ENCODE data around the gene DRC7. TPM values are rescaled to one million over a fixed set of nuclear protein-coding genes. Genes with fewer than 3 reads are reported as not detected.

DRC7 gene
- total RNA-seq, 1 experiment from 2014 or later, result not detected

DNA sequence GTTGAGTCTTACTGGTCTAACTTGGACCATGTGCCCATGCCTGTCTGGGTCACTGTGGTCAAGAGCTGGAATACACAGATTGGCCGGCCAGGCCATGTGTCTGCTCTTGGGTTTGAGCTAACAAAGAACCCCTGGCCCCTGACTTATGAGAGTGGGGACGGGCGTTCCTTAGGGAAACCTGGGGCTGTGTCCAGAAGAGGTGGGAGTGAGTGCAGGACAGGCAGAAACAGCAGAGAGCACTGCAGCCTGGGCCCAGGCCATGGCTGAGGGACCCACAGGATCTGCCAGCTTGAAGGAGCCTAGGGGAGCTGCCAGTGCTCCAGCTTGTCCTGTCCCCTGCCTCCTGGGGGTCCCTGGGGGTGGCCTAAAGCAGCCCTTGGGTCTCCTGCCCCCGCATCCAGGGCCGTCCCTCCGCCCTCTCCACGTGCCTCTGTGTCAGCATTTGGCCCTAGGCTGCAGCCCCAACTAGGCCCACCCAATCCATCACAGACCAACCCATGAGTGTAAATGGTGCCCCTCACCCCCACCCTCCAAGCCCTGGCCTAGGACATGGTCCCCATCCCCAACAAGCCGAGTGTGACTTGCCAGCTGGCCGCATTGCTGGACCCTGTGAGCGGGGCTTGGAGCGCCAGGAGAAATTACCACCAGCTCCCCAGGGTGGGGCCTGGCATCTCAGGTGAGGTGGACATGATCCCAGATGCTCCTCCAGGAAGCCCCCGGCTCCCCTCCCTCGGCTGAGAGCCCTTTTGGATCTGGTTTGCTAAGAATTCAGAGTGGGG lies 12.5 kb upstream of the DRC7 start:
- DNase-seq (ENCODE audit: low spot score) (no peak), ATAC-seq (no peak)
- Mint-ChIP-seq H3K27ac (no peak overlapping the region), H3K4me3 (no peak overlapping the region), H3K36me3 (no peaks in the 10 kb centered on the region), H3K27me3 (ENCODE audit: low read depth) (no peaks in the 10 kb centered on the region; the same call in 1 of the 2 replicates), H3K4me1 (peaks cover 25% of the 10 kb centered on the region), H3K9me3 (no peaks in the 10 kb centered on the region)
- no peak for TF ChIP-seq TP53 (CRISPR knock-in tag; IDR thresholded peaks at IDR 0.05)
- TF ChIP-seq GRHL2 (CRISPR knock-in tag; IDR thresholded peaks at IDR 0.05; ENCODE audit: insufficient replicate concordance, severe bottlenecking), result no peak
- no peak for TF ChIP-seq SMAD4 (CRISPR knock-in tag; IDR thresholded peaks at IDR 0.05)
- no peak for TF ChIP-seq ZNF416 (CRISPR knock-in tag; IDR thresholded peaks at IDR 0.05)
- no peak for TF ChIP-seq FOXK1 (CRISPR knock-in tag; IDR thresholded peaks at IDR 0.05)
- no peak for TF ChIP-seq ZNF396 (CRISPR knock-in tag; IDR thresholded peaks at IDR 0.05; ENCODE audit: borderline replicate concordance)
- TF ChIP-seq, protein P1, sequence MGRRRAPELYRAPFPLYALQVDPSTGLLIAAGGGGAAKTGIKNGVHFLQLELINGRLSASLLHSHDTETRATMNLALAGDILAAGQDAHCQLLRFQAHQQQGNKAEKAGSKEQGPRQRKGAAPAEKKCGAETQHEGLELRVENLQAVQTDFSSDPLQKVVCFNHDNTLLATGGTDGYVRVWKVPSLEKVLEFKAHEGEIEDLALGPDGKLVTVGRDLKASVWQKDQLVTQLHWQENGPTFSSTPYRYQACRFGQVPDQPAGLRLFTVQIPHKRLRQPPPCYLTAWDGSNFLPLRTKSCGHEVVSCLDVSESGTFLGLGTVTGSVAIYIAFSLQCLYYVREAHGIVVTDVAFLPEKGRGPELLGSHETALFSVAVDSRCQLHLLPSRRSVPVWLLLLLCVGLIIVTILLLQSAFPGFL (CRISPR knock-in tag; IDR thresholded peaks at IDR 0.05; ENCODE audit: borderline replicate concordance), result no peak
- no peak for TF ChIP-seq MXD4 (CRISPR knock-in tag; IDR thresholded peaks at IDR 0.05; ENCODE audit: borderline replicate concordance)
- TF ChIP-seq, protein P2, sequence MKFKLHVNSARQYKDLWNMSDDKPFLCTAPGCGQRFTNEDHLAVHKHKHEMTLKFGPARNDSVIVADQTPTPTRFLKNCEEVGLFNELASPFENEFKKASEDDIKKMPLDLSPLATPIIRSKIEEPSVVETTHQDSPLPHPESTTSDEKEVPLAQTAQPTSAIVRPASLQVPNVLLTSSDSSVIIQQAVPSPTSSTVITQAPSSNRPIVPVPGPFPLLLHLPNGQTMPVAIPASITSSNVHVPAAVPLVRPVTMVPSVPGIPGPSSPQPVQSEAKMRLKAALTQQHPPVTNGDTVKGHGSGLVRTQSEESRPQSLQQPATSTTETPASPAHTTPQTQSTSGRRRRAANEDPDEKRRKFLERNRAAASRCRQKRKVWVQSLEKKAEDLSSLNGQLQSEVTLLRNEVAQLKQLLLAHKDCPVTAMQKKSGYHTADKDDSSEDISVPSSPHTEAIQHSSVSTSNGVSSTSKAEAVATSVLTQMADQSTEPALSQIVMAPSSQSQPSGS (CRISPR knock-in tag; IDR thresholded peaks at IDR 0.05; ENCODE audit: borderline replicate concordance, low read depth), result no peak
- no peak for TF ChIP-seq FOXJ3 (CRISPR knock-in tag; IDR thresholded peaks at IDR 0.05; ENCODE audit: borderline replicate concordance)
- no peak for TF ChIP-seq ESRRA (CRISPR knock-in tag; IDR thresholded peaks at IDR 0.05; ENCODE audit: borderline replicate concordance)
- TF ChIP-seq, protein P3, sequence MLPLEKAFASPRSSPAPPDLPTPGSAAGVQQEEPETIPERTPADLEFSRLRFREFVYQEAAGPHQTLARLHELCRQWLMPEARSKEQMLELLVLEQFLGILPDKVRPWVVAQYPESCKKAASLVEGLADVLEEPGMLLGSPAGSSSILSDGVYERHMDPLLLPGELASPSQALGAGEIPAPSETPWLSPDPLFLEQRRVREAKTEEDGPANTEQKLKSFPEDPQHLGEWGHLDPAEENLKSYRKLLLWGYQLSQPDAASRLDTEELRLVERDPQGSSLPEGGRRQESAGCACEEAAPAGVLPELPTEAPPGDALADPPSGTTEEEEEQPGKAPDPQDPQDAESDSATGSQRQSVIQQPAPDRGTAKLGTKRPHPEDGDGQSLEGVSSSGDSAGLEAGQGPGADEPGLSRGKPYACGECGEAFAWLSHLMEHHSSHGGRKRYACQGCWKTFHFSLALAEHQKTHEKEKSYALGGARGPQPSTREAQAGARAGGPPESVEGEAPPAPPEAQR (CRISPR knock-in tag; IDR thresholded peaks at IDR 0.05), result no peak
- TF ChIP-seq ZNF121 (CRISPR knock-in tag; IDR thresholded peaks at IDR 0.05), result no peak
- TF ChIP-seq KAT7 (CRISPR knock-in tag; IDR thresholded peaks at IDR 0.05; ENCODE audit: borderline replicate concordance), result no peak
- POLR2A ChIA-PET, result interaction anchor here (1.2 kb wide), 1 partner anchor 53 kb away, joined by 4 read pairs; the partner anchor contains the start of gene KATNB1
- CTCF ChIA-PET, result interaction anchor here (1.0 kb wide), 1 partner anchor 106 kb away, joined by 4 read pairs; no protein-coding TSS in a partner anchor

DNA sequence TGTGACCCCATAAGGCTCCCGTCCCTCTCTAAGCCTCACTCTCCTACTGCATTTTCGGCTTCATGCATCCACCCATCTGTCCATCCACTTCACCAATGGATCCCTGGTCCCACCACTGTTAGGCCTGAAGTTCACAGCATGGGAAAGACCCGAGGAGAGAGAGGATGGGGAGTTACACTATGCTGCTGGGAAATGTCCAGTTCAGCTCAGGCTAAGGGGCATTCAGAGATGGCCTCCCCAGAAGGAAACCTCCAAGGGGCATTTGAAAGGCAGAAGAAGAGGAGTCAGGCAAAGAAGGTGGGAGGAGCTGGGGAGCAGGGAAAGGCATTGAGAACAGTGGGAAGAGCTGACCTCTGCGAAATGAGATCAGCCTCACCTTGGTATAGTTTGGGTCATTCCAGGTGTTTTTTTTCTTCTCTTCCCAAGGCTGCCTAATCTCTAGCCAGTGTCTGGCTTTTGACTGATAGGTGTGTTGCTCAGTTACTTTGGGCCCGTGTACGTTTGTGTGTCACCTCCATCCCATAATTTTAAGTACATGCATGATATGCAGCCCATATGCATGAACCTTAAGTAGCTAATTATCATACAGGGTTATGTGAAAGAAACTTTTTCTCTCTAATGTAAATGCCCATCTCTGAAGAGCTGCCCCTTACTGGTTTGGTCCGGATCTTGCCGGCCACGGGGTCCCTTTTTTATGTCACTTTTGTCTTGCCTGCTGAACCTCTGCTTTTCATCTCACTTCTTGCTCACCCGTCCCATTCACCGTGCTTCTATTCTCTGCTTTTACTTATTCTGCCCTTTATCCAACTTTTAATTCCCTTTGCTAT lies 11.6 kb upstream of the DRC7 start:
- ChIA-PET POLR2A (interaction anchor here (1.2 kb wide), 1 partner anchor 52 kb away, joined by 4 read pairs; the partner anchor contains the start of gene KATNB1), CTCF (no interaction called here)
- Mint-ChIP-seq H3K4me3 (no peak overlapping the region), H3K27me3 (ENCODE audit: low read depth) (no peaks in the 10 kb centered on the region; the same call in 1 of the 2 replicates), H3K4me1 (peaks cover 21% of the 10 kb centered on the region), H3K36me3 (no peaks in the 10 kb centered on the region), H3K27ac (no peak overlapping the region), H3K9me3 (no peaks in the 10 kb centered on the region)
- no peak for DNase-seq (ENCODE audit: low spot score)
- no peak for ATAC-seq
- TF ChIP-seq, protein P4, sequence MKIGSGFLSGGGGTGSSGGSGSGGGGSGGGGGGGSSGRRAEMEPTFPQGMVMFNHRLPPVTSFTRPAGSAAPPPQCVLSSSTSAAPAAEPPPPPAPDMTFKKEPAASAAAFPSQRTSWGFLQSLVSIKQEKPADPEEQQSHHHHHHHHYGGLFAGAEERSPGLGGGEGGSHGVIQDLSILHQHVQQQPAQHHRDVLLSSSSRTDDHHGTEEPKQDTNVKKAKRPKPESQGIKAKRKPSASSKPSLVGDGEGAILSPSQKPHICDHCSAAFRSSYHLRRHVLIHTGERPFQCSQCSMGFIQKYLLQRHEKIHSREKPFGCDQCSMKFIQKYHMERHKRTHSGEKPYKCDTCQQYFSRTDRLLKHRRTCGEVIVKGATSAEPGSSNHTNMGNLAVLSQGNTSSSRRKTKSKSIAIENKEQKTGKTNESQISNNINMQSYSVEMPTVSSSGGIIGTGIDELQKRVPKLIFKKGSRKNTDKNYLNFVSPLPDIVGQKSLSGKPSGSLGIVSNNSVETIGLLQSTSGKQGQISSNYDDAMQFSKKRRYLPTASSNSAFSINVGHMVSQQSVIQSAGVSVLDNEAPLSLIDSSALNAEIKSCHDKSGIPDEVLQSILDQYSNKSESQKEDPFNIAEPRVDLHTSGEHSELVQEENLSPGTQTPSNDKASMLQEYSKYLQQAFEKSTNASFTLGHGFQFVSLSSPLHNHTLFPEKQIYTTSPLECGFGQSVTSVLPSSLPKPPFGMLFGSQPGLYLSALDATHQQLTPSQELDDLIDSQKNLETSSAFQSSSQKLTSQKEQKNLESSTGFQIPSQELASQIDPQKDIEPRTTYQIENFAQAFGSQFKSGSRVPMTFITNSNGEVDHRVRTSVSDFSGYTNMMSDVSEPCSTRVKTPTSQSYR (CRISPR knock-in tag; IDR thresholded peaks at IDR 0.05), result no peak
- TF ChIP-seq EMX1 (CRISPR knock-in tag; IDR thresholded peaks at IDR 0.05), result 0 out of 2 replicates have a peak, but pooled peaks have one; percentile 33
- TF ChIP-seq KAT7 (CRISPR knock-in tag; IDR thresholded peaks at IDR 0.05; ENCODE audit: borderline replicate concordance), result no peak

Data from WTC11 (cell line).